A549 (cell line): ENCODE measurements around the gene APBB2. TPM values are rescaled to one million over a fixed set of nuclear protein-coding genes. Genes with fewer than 3 reads are reported as not detected.

ENCODE experiments used
- ATAC-seq, 2 experiments: fragments of 200-7000 bp in 1 of 2; fragments of >200 bp in 1 of 2; cut with Nextera tagmentation in 1 of 2; cut with Tn5 transposase in 1 of 2; 3 replicates each; pipeline versions ENCODE4 v1.8.0 to v1.9.1; 2018 to 2020; ENCODE audit warnings: mild to moderate bottlenecking in 1 of 2, moderate library complexity in 1 of 2
- CTCF ChIA-PET: fragments of 300-600 bp; sonication (Branson Sonifier 250); formaldehyde crosslinking; extraction: SDS; loops from one replicate; lab custom pipeline; 2021; ENCODE audit warnings: antibody characterized with exemption, inconsistent platforms; lab: Yijun Ruan, JAX
- POLR2A ChIA-PET: fragments of 350-600 bp; formaldehyde crosslinking; extraction: SDS; loops from one replicate; lab custom pipeline; 2021; ENCODE audit warnings: antibody characterized with exemption, inconsistent platforms; lab: Yijun Ruan, JAX
- DNase-seq, 2 experiments: peaks; one replicate each; pipeline versions ENCODE4 v3.0.0 to v3.0.0-alpha.2; 2011 to 2016; ENCODE audit warnings: low read depth in 1 of 2, low spot score in 1 of 2
- FAIRE-seq: peaks from 2 replicates; lab custom pipeline; 2011; peaks lifted over from hg19 to GRCh38; lab: Jason Lieb, UNC
- H3K27ac ChIP-seq, 2 experiments: fragments of >200 bp; sonication (Bioruptor Twin); formaldehyde crosslinking; 3 replicates each; pipeline ENCODE4 v1.5.1; 2016 to 2017
- H3K4me1 ChIP-seq: fragments of >200 bp; sonication (Bioruptor Twin); formaldehyde crosslinking; 3 replicates; pipeline ENCODE4 v1.6.1; 2016
- H3K4me2 ChIP-seq: fragments of >200 bp; sonication (Bioruptor Twin); formaldehyde crosslinking; 3 replicates; pipeline ENCODE4 v1.6.1; 2016
- H3K4me3 ChIP-seq: fragments of >200 bp; sonication (Bioruptor Twin); formaldehyde crosslinking; 3 replicates; pipeline ENCODE4 v1.5.1; 2016
- H3K9me3 ChIP-seq: fragments of >200 bp; sonication (Bioruptor Twin); formaldehyde crosslinking; 3 replicates; pipeline ENCODE4 v1.6.1; 2016
- CBX8 ChIP-seq: fragments of 200-600 bp; sonication (generic); IDR thresholded peaks from 2 replicates; pipeline ENCODE4 v1.6.1; 2016
- CEBPB ChIP-seq, 2 experiments: fragments of >200 bp in 1 of 2; sonication (Bioruptor Twin) in 1 of 2; formaldehyde crosslinking in 1 of 2; IDR thresholded peaks; 2 replicates each; pipeline ENCODE4 v1.6.1; 2012 to 2016
- CHD4 ChIP-seq: fragments of 200-600 bp; sonication (generic); IDR thresholded peaks from 2 replicates; pipeline ENCODE4 v1.6.1; 2016; ENCODE audit warnings: antibody characterized with exemption, mild to moderate bottlenecking, borderline replicate concordance
- EHMT2 ChIP-seq: fragments of 200-600 bp; sonication (generic); IDR thresholded peaks from 2 replicates; pipeline ENCODE4 v1.6.1; 2016; ENCODE audit warnings: antibody characterized with exemption, low read depth, mild to moderate bottlenecking, moderate library complexity
- GATA3 ChIP-seq: IDR thresholded peaks from 2 replicates; pipeline ENCODE4 v1.6.1; 2012; ENCODE audit warnings: borderline replicate concordance
- MAZ ChIP-seq: fragments of 150-350 bp; IDR thresholded peaks from 2 replicates; pipeline ENCODE4 v1.6.1; 2014; ENCODE audit warnings: antibody characterized with exemption, low read depth, low read length, borderline replicate concordance
- POLR2A ChIP-seq: IDR thresholded peaks from 2 replicates; pipeline ENCODE4 v1.6.1; 2012; ENCODE audit warnings: mild to moderate bottlenecking, low read length
- RFX5 ChIP-seq: fragments of 450-650 bp; IDR thresholded peaks from 2 replicates; pipeline ENCODE4 v1.7.1; 2014; ENCODE audit warnings: antibody characterized with exemption, mild to moderate bottlenecking, moderate library complexity
- SREBF2 ChIP-seq: fragments of 450-650 bp; IDR thresholded peaks from 2 replicates; pipeline ENCODE4 v1.6.1; 2014; ENCODE audit warnings: mild to moderate bottlenecking, moderate library complexity
- TFCP2L1 ChIP-seq: fragments of 250-450 bp; sonication (Bioruptor Pico); IDR thresholded peaks from 2 replicates; pipeline ENCODE4 v1.5.0; 2021; ENCODE audit warnings: mild to moderate bottlenecking
- ZC3H11A ChIP-seq: fragments of 450-650 bp; IDR thresholded peaks from 2 replicates; pipeline ENCODE4 v1.6.1; 2014; ENCODE audit warnings: antibody characterized with exemption, mild to moderate bottlenecking
- WGBS: methylation state at CpG from one replicate; pipeline ENCODE4 v1.1.6; 2017; ENCODE audit errors: missing lambda C conversion rate; 5-methylcytosine and 5-hydroxymethylcytosine counted together
- polyA plus RNA-seq, 4 experiments: library from polyadenylated mRNA; depleted of rRNA in 3 of 4; stranded (reverse); fragments of >200 nt; fragmentation: RNase III in 1 of 4; extraction: RNeasy Plus Mini Kit Qiagen cat#74134 plus additional on column Dnase treatment in 1 of 4; gene quantifications; 2 replicates in 3 of 4; 3 replicates in 1 of 4; pipeline ENCODE4 v1.2.3, GENCODE V29; 2011 to 2017
- TF ChIP-seq, protein P1 (sequence below): IDR thresholded peaks from 2 replicates; pipeline ENCODE4 v1.6.1; 2012
- TF ChIP-seq, protein P2 (sequence below): fragments of 250-450 bp; sonication (Bioruptor Pico); IDR thresholded peaks from 2 replicates; pipeline ENCODE4 v1.5.0; 2021; ENCODE audit warnings: mild to moderate bottlenecking, moderate library complexity, borderline replicate concordance
- TF ChIP-seq, protein P3 (sequence below): fragments of 450-650 bp; IDR thresholded peaks from 2 replicates; pipeline ENCODE4 v1.6.1; 2014; ENCODE audit warnings: antibody characterized with exemption
- TF ChIP-seq, protein P4 (sequence below): IDR thresholded peaks from 2 replicates; pipeline ENCODE4 v1.6.1; 2012; ENCODE audit warnings: low read depth, borderline replicate concordance

The APBB2 gene
- polyA plus RNA-seq, 2 of the 4 experiments (the other 2 are of a cell fraction), result 8.3 to 31.9 TPM

GRCh38 chr4:41134581-41134980 is 79.8 kb downstream of the APBB2 start (continued):
- TF ChIP-seq, protein P1, sequence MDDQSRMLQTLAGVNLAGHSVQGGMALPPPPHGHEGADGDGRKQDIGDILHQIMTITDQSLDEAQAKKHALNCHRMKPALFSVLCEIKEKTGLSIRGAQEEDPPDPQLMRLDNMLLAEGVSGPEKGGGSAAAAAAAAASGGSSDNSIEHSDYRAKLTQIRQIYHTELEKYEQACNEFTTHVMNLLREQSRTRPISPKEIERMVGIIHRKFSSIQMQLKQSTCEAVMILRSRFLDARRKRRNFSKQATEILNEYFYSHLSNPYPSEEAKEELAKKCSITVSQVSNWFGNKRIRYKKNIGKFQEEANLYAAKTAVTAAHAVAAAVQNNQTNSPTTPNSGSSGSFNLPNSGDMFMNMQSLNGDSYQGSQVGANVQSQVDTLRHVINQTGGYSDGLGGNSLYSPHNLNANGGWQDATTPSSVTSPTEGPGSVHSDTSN, result no peak
- TF ChIP-seq ZC3H11A (no peak), EHMT2 (no peak), MAZ (no peak), TFCP2L1 (CRISPR knock-in tag) (no peak)

- POLR2A ChIA-PET, result no interaction called here
These were observed 80.8 kb downstream of the APBB2 start for GRCh38 chr4:41133454-41134018.

GRCh38 chr4:41132055-41132683 is 82.2 kb downstream of the APBB2 start:
- no peak overlapping the region for H3K4me3 ChIP-seq
- ChIA-PET CTCF (no interaction called here), POLR2A (no interaction called here)
- peak overlapping the region; percentile 46 for H3K4me2 ChIP-seq
- 76% methylated on average over 2 of the region's 2 CpGs for WGBS
- no peak for ATAC-seq
- H3K9me3 ChIP-seq, result no peaks in the 10 kb centered on the region
- peaks cover 21% of the 10 kb centered on the region for H3K4me1 ChIP-seq
- FAIRE-seq, result no peak
- no peak for DNase-seq
- TF ChIP-seq GATA3 (peak; percentile 35; the same call in 1 of the 2 replicates), CBX8 (no peak)
- 0 out of 6 replicates have a peak overlapping the region, but pooled peaks of 1 of the 2 experiments have one; percentile 24 for H3K27ac ChIP-seq

More at GRCh38 chr4:41133454-41134018, 80.8 kb downstream of the APBB2 start:
- H3K4me3 ChIP-seq, result no peak overlapping the region
- CTCF ChIA-PET, result interaction anchor here (0.8 to 0.9 kb wide), 2 partner anchors 79 to 157 kb away, joined by 3 to 6 read pairs; no protein-coding TSS in a partner anchor
- 75% methylated on average over 3 of the region's 3 CpGs for WGBS
- no peak for DNase-seq
- no peaks in the 10 kb centered on the region for H3K9me3 ChIP-seq
- no peak for FAIRE-seq
- H3K27ac ChIP-seq, result 0 out of 6 replicates have a peak overlapping the region, but pooled peaks of 1 of the 2 experiments have one; percentile 28
- TF ChIP-seq, protein P2, sequence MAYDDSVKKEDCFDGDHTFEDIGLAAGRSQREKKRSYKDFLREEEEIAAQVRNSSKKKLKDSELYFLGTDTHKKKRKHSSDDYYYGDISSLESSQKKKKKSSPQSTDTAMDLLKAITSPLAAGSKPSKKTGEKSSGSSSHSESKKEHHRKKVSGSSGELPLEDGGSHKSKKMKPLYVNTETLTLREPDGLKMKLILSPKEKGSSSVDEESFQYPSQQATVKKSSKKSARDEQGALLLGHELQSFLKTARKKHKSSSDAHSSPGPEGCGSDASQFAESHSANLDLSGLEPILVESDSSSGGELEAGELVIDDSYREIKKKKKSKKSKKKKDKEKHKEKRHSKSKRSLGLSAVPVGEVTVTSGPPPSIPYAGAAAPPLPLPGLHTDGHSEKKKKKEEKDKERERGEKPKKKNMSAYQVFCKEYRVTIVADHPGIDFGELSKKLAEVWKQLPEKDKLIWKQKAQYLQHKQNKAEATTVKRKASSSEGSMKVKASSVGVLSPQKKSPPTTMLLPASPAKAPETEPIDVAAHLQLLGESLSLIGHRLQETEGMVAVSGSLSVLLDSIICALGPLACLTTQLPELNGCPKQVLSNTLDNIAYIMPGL, result no peak
- no peak for TF ChIP-seq POLR2A
- TF ChIP-seq SREBF2, result no peak
- TF ChIP-seq, protein P3, sequence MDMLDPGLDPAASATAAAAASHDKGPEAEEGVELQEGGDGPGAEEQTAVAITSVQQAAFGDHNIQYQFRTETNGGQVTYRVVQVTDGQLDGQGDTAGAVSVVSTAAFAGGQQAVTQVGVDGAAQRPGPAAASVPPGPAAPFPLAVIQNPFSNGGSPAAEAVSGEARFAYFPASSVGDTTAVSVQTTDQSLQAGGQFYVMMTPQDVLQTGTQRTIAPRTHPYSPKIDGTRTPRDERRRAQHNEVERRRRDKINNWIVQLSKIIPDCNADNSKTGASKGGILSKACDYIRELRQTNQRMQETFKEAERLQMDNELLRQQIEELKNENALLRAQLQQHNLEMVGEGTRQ, result no peak
- TF ChIP-seq, protein P4, sequence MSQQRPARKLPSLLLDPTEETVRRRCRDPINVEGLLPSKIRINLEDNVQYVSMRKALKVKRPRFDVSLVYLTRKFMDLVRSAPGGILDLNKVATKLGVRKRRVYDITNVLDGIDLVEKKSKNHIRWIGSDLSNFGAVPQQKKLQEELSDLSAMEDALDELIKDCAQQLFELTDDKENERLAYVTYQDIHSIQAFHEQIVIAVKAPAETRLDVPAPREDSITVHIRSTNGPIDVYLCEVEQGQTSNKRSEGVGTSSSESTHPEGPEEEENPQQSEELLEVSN, result no peak
- no peak for TF ChIP-seq RFX5
- no peak for TF ChIP-seq MAZ
- TF ChIP-seq, protein P1, result no peak
- no peak for TF ChIP-seq CEBPB (IDR thresholded peaks at IDR 0.05)
- TF ChIP-seq CHD4, result no peak
- TF ChIP-seq TFCP2L1 (CRISPR knock-in tag), result no peak
- peak in 1 of 2 experiments; percentile 50; a peak in 1 of 6 replicates for ATAC-seq
- no peak overlapping the region for H3K4me2 ChIP-seq
- peaks cover 21% of the 10 kb centered on the region for H3K4me1 ChIP-seq
